HG02870 (cell line): ENCODE data around the gene TRMT61A.

Source experiments
- ATAC-seq: cut with Tn5 transposase; IDR thresholded peaks from one replicate; pipeline ENCODE4 v1.9.1; 2021; ENCODE audit warnings: mild to moderate bottlenecking, moderate library complexity; ENCODE audit not compliant: unreplicated experiment

Gene TRMT61A

DNA sequence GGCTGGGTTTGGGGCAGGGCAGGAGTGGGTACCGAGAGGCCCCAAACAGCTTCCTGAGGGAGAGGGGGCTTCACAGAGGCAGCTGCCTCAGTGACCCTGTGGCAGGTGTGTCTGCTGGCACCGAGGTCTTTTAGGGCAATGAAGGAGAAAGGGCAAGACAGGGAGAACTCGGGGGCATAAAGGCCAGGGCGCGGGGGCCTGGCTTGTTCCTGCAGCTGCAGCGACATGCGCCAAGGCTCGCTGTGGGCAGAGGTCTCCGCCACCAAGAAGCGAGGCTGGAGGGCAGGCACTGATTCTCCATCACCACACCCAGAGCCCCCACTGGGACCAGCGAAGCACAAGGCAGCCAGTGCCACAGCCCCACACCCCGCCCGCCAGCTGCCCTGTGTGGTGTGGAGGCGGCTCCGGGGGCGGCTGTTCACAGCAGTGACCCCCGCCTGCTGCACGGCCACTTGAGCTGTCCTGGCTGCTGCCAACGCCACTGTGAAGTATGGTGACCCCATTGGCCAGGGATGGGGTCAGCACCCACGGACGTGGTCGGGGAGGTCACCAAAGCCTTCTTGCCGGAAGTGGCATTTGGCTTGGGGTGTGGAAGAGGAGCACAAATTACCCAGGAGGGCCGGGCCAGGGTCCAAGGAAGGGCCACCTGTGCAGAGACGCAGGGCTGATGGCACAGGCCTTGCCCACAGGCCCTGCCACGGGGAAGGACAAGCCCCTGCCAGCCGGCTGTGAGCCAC, 17.1 kb downstream of the TRMT61A start:
- ATAC-seq, result no peak

DNA sequence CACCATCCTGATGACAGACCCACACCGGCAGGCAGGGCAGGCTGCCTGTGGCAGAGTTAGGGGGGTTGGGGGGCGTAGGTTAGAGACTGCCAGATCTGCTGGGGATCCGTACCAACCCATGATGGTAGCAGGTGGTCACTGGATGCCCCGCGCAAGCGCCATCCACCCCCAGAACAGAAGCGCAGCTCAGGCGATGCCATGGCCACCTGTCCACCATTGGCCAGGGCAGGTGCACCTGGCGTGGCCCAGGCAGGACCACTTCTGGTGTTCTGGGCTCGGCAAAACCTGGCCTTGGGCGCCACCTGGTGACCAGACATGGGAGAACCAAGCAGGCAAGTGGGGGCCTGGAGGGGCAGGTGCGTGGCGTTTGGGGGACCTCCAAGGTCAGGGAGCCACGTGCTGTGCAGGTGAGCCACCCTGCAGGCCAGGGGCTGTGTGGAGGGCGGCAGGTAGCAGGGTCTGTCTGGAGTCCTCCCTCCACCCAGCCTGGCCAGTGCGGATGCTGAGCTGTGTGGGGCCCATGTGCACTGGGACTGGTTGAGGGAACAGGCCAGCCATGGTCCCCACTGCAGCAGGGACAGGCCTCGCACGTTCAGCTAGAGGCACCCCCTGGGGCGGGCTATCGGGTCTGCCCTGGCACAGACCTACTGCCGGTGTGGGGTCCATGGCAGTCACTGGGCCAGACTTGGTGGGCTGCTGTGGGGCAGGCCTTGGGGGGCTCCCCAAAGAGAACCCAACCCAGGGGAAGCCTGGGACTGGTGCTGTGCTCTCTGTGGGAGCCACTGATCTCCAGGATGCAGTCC, 17.9 kb downstream of the TRMT61A start:
- no peak for ATAC-seq

DNA sequence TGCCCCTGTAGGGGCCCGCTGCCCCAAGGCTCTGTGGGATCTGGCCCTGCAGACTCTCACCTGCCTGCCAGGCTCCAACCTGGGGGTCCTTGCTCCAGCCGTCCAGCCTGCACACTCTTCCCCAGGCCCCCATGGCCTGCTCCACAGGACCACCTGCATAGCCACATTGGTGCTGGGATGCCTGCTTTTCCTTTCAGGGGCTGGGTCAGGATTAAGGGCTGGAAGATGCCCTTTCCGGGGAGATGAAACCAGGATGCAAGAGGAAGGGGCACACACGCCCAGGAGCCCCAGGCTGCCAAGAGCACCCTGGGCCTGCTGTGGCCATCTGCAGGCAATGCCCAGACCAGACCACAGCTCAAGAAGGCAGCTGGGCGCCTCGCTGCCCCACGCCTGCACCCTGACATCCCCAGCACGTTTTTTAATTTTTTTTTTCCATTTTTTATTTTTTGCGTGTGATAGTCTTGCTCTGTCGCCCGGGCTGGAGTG, 18.5 kb downstream of the TRMT61A start:
- ATAC-seq, result no peak

DNA sequence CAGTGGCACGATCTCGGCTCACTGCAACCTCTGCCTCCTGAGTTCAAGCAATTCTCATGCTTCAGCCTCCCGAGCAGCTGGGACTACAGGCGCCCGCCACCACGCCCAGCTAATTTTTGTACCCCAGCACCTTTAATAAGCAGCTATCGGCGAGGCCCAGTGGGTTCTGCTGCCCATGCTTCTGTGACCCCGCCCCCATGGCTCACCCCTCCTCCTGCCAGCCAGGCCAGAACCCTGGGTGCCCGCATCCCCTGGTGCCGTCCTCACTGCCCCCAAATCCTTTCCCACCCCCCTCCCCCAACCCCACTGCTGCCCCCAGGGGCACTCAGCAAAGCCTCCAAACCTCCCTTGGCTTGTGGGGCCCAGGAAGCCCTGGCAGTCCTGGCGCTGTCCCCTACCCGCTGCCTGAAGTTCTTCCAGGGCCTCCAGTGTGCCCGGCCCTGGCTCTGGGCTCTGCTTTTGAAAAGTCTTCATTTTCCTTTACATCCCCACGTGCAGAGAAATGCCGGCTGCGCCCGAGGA, 19.0 kb downstream of the TRMT61A start:
- no peak for ATAC-seq

DNA sequence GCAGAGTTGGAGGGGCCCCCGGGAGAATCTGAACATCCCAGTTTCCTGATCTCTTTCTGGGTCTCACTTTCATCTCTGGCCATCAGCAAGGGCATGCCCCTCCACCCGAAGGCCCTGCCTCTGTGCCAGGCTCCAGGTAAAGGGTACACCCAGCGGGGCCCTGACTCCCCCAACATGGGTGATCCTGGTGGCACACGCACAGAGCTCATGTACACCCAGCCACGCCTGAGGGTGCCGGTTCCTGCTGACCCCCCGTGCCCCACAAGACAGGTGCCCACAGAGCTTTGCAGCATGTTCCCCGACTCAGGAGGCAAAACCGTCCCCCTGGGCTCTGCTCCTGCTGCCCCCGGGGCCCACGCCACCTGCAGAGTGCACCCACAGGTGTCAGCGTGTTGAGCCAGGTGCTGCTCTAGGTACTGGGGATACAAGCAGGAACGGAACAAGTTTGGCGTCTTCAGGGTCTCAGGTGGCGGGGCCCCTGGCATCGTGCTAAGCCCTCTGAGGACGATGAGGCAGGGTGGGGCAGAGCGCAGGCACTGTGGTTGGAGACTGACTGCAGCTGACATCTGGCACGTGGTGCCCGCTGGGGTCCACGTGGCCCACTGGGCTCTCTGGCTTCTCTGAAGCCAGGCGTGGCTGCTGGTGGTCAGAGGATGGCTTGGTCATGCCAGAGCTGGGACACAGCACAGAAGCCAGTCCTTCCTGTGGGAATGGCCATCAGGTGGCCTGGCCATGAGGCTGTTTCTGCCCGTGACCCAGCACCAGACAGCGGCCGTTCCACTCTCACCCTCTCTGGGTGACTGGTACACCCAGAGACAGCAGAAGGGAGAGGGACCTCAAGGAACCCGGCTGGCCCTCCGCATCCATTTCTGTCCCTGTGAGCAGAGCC, 19.7 kb downstream of the TRMT61A start:
- no peak for ATAC-seq

DNA sequence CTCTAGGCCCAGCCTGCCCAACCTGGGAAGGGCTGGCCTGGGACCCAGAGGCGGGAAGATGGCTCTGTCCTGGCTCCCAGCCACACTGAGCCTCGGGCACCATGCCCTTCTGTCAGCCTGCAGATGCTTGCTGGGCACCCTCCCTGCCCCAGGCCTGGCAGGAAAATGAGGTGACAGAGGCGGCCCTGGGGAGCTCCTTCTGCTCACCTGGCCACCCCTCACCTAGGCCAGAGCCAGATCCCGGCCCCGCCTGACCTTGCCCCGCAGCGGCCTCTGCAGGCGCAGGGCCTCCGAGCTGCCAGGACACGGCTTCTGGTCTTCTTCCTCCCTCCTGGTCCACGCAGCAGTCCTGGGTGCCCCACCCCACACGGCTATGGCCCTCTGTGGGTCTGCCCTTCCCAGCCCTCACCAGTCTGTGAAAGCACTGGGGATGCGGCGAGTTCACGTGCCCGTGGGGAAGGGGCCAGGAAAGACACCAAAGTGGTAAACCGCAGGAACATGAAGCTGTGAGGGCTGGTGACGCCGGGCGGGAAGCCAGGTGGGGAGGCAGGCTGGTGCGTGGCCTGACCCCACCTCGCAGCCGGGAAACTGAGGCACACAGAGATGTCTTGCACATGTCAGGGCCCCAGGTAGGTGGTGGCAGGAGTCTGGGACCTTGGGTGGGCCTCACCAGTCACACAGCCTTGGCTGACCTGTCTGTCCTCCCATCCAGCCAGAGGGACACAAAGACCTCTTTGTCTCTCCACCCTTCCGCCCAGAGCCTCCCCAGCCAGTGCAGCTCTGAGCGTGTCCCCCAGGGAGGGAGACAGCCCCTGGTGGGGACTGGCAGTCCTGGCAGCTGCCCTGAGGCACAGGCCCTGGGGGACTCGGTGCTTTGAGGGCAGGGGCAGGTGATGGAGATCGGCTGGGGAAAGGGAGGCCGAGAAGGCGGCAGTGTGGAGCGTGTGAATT, 20.6 kb downstream of the TRMT61A start:
- ATAC-seq, result no peak

DNA sequence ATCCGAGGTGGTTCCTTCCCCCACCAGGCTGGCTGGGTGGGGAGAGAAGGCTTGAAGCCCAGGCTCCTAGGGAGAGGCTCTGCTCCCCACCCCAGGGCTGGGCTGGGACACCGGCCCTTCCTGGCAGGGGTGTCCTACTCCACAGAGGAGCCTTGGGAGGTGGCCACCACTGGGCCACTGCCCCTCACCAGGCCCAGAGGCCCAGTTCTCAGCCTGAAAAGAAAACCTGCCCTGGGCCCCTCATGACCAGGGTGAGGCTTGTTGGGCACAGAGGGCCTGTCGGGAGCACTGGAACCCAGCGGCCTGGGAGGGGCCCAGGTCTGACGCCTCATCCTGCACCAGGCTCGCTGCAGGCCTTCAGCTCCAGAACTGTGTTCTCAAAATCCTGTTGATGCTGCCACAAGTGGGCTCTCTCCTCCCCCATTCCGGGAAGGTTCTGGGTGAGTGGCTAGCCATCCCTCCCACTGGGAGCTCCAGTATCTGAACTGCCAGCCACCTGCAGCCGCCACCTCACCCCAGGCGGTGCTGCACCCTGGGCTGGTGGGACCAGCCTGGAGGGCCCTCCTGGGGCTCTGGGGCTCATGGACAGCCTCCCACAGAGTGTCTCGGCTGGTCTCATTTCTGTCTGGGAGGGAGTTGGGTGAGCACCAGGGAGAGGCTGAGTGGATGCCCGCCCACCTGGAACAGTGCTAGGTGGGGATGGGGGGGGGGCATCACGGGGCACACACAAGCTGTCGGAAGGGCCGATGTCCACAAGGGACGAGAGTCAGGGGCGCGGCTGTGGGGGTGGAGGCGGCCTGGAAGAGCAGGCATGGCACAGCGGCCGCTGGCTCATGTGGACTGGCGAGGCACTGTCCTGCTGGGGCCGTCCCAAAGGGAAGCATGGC, 21.7 kb downstream of the TRMT61A start:
- no peak for ATAC-seq

DNA sequence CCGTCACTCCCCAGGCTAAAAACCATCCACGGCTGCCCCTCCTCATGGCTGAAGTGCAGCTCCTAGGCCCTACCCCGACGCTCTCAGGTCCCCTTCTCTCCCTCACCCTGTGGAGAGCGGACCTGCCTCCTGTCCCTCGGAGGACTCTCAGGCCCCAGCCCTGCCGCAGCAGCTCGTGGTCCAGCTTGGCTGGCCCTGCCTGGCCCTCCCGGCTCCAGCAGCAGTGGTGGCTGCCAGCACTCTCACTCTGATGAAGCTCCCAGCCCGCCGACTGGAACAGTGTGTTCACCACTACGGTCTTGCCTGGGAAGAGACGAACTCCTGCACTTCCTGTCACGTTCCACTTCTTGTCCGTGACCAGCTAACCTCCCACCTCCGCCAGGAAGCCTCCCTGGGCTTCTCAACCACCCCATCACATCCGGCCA, 22.4 kb downstream of the TRMT61A start:
- ATAC-seq, result no peak

DNA sequence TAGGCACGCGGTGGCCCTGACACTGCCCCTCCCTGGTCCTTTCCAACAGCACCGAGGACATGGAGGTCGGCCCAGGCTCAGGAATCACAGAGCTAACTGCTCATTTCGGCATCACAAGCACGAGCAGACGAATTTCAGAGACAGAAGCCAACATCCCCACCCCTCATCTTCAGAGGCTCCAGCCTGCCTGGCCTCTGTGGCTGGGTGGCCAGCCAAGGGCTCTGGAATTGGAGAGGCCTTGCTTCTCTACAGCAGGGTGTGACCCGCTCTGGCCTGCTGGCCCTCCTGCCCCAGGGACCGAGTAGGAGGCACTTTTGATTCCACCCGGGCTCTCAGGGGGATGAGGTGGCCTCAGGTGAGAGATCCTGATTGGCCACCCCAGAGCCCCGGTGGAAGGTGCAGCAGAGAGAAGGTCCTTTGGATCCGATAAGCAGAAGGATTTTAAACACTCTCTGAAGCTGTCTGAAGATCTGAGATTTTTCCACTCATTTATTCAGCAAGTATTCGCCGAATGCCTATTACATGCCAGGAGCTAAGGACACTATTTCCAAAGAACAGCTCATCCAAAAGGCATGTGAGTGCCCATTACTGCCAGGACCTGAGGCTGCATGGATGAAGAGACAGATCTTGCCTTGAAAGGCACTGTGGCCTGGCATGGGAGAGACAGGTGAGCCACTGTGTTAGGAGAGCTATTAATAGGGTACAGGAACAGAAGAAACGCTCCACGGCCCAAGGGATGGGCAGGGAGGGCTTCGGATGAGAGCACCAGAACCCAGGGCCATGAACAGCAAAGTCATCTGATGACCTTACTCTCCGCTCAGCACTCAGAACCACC, 23.2 kb downstream of the TRMT61A start:
- ATAC-seq, result no peak

DNA sequence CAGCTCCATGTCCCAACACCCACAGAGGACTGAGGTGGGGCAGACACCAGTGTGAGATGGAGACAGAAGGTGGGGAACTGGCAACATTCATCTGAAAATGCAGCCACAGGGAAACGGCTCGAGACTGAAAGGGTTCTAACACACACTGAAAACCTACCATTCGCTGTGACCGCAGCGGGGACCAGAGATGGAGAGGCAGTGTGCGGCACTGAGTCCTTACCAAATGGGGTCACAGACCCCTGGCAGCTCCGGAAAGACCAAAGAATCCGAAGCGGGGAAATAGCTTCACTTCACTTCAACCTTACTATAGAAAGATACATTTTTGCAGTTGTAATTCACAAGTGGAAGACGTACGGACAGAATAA, 23.8 kb downstream of the TRMT61A start:
- ATAC-seq, result no peak

DNA sequence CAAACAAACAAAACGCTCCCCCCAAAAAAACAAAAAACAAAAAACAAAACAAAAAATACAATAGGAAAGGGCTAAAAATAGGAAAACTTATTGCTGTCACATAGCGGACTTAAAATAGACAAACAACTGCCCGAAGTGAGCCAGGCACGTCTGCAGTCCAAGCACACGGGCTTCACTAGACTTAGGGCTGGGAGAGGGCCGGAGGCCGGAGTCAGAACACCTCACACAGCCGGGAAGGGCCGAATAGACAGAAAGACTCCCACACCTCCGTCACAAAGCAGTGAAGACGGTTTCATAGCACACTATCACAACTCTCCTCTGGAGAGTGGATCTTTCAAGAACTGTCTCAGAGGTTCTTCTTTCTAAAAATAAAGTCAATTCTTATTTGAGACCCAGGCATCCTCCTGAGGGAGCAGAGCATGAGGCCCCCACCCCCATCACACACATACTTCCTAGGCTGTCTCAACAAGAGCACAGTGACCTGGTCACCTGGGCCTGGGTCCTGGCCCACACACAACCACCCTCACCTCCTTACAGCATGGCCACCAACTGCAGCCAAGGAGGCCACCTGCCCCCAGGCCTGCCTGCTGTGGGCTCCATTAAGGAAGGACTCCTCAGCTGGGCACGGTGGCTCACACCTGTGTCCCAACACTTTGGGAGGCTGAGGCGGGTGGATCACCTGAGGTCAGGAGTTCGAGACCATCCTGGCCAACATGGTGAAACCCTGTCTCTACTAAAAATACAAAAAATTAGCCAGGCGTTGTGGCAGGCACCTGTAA, 26.8 kb downstream of the TRMT61A start:
- no peak for ATAC-seq

DNA sequence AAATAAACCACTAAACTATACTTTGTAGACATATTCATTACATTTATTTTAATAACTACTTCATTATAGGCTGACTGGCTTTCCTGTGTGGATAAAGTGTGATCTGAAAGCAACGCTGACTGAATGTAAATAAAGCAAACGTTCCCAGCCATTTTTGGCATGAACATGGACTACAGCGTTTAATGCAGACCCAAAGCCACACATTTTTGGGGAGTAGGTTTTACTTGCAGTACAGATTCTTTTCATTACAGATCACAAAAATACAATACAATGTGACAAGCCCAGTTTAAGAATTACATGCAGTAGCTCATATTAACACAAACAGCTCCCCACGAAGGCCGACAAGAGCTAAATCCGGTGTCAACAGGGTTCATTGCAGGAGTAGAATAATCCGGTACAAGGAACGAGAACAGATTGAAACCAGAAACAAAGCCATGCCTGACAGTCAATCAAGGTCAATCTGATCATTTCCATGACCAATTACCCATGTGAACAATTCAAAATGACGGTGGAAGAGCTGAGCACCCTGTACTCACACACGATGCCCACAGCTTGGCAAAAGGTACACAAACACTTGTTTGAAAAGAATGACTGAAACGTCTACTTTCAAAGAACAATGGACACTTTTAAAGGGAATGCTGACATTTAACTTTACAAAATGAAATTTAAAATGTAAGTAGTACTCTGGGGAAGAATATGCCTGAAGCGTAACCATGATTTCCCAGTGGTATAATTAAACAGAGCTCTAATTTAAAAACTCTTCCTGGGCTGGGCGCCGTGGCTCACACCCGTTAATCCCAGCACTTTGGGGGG, 28.2 kb downstream of the TRMT61A start:
- no peak for ATAC-seq

DNA sequence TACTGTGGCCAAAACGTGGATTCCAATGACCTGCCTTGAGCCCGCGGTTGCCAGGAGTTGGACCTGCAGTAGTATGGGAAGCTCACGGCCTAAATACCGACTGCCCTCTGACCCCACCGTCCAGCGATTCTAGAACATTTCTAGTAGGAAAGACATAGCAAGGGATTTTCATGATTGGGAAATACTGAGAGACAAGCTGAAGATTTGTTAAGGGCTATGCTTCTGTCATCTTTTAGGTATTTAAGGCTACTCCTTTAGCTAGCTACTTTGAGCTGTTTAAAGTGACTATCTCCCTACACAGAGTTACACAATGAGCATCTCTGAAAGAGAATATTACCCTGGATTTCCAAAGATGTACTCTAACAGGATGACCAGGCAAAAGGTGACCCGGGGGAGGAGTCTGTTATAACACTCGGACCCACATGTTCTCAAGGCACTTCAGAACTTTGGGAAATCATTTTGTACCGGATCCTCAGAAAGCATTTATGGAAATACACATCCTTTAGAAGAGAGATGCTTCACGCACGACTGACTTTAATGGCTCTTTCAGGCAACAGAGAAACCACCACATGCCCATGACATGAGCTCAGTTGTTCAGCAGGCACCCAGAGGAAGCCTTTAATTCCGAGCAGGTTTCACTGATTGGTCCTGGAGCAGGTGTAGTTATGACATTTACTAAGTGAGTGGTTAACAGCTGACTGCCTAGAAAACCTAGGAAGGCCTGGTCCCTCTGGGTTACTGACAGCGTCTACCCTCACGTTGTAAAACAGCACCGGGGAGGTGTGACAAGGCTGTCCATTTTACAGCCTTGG, 29.3 kb downstream of the TRMT61A start:
- ATAC-seq, result no peak

DNA sequence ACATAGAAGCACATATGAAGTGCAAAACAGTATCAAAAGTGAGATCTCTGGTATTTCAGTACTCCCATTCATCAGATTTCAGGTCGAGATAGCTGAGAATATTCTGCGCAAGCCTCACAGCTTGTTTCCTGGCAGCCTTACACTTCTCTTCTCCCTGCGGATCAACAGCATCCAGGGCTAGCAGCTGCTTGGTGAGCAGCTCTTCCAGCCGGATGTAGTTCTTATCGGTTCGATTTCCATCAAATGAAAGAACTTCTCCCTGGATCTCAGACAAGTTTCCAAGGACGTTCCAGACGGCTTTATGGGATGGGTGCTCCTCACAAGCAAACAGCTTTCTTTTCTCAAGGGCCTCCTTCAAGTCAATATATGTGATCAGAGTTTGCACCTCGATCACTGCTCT, 30.8 kb downstream of the TRMT61A start:
- no peak for ATAC-seq

DNA sequence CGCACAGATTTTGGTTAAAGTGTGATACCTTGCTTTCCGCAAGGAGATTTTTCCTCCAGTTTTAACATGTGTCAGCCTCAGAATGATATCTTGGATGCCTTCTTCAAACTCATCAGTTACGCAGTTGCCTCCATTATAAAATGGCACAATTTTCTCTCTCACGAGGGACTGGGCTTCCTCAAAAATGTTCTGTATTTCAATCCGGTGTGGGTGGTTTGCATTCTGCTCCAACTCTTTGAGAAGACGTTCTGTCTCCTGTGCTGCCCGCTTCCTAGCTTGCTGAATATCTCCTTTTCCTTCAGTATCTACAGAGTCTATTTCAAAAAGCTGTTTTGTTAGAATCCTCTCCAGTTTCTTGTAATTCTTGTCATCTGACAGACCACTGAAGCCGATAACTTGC, 31.7 kb downstream of the TRMT61A start:
- ATAC-seq, result no peak
